CD14-positive monocyte (primary cell): ENCODE measurements around the gene ADSS1. TPM values are rescaled to one million over a fixed set of nuclear protein-coding genes. Genes with fewer than 3 reads are reported as not detected.
A peak's percentile ranks its signal among the peaks of the same experiment; 100 is the strongest.

ENCODE experiments used
- DNase-seq, 3 donors: peaks; one replicate each; pipeline ENCODE4 v3.0.0-alpha.2; 2011 to 2022
- H2AFZ ChIP-seq: 2 replicates; pipeline ENCODE4 v1.6.0; 2012; ENCODE audit warnings: mild to moderate bottlenecking, low read depth, low read length, inconsistent platforms; ENCODE audit not compliant: insufficient read depth, poor library complexity, severe bottlenecking
- H3K27ac ChIP-seq, 2 donors: 1 replicate in 1 of 2; 2 replicates in 1 of 2; pipeline ENCODE4 v1.5.1; 2012 to 2013; ENCODE audit warnings: low read length in 2 of 2, control low read depth in 1 of 2, inconsistent platforms in 1 of 2, low read depth in 1 of 2, mild to moderate bottlenecking in 1 of 2
- H3K27me3 ChIP-seq, 2 donors: one replicate each; pipeline versions ENCODE4 v1.6.0 to v1.6.1; 2011 to 2013; ENCODE audit warnings: low read length in 2 of 2; ENCODE audit not compliant: control insufficient read depth in 2 of 2, insufficient read depth in 2 of 2
- H3K36me3 ChIP-seq, 2 donors: replicated peaks in 1 of 2; 1 replicate in 1 of 2; 2 replicates in 1 of 2; pipeline versions ENCODE4 v1.5.1 to v1.6.1; 2012 to 2013; ENCODE audit warnings: low read length in 2 of 2, control low read depth in 1 of 2, inconsistent platforms in 1 of 2, mild to moderate bottlenecking in 1 of 2; ENCODE audit not compliant: insufficient read depth in 2 of 2, control insufficient read depth in 1 of 2
- H3K4me1 ChIP-seq, 2 donors: 1 replicate in 1 of 2; 2 replicates in 1 of 2; pipeline versions ENCODE4 v1.5.1 to v1.6.1; 2012 to 2013; ENCODE audit warnings: low read length in 2 of 2, control low read depth in 1 of 2, inconsistent platforms in 1 of 2, mild to moderate bottlenecking in 1 of 2, moderate library complexity in 1 of 2; ENCODE audit not compliant: insufficient read depth in 2 of 2, control insufficient read depth in 1 of 2
- H3K4me2 ChIP-seq: replicated peaks from 2 replicates; pipeline ENCODE3; 2012; ENCODE audit warnings: low read length, moderate library complexity, mild to moderate bottlenecking; ENCODE audit not compliant: poor library complexity, severe bottlenecking; ENCODE audit errors: extremely low read depth
- H3K4me3 ChIP-seq, 3 experiments: fragments of 200-600 bp in 1 of 3; sonication (generic) in 1 of 3; replicated peaks in 1 of 3; 1 replicate in 2 of 3; 2 replicates in 1 of 3; pipeline ENCODE4 v1.5.1; 2011 to 2013; ENCODE audit warnings: low read length in 3 of 3, mild to moderate bottlenecking in 3 of 3, control low read depth in 2 of 3, low read depth in 2 of 3, inconsistent platforms in 1 of 3, moderate library complexity in 1 of 3
- H3K79me2 ChIP-seq: 2 replicates; pipeline ENCODE4 v1.6.0; 2012; ENCODE audit warnings: mild to moderate bottlenecking, control low read depth, inconsistent platforms, low read length, moderate library complexity; ENCODE audit not compliant: insufficient read depth
- H3K9ac ChIP-seq: 2 replicates; pipeline ENCODE4 v1.6.0; 2017; ENCODE audit warnings: low read length, mild to moderate bottlenecking; ENCODE audit not compliant: insufficient read depth, poor library complexity, severe bottlenecking
- H3K9me3 ChIP-seq, 2 donors: replicated peaks in 1 of 2; 1 replicate in 1 of 2; 2 replicates in 1 of 2; pipeline versions ENCODE4 v1.5.1 to v1.6.1; 2012 to 2013; ENCODE audit warnings: low read length in 2 of 2, control low read depth in 1 of 2; ENCODE audit not compliant: control insufficient read depth in 1 of 2, insufficient read depth in 1 of 2
- H4K20me1 ChIP-seq: 2 replicates; pipeline ENCODE4 v1.6.0; 2012; ENCODE audit warnings: mild to moderate bottlenecking, low read length, control low read depth, moderate library complexity; ENCODE audit not compliant: insufficient read depth
- H3K27ac Mint-ChIP-seq, 7 donors: one replicate each; pipeline ENCODE4 v1.8.0; 2020; ENCODE audit warnings: mild to moderate bottlenecking in 7 of 7, mixed read lengths in 7 of 7, moderate library complexity in 6 of 7, inconsistent platforms in 2 of 7
- H3K27me3 Mint-ChIP-seq, 3 donors: one replicate each; pipeline ENCODE4 v1.8.0; 2021 to 2022; ENCODE audit warnings: low read depth in 3 of 3, mild to moderate bottlenecking in 3 of 3, mixed read lengths in 3 of 3, moderate library complexity in 3 of 3, inconsistent platforms in 1 of 3
- H3K36me3 Mint-ChIP-seq, 2 donors: one replicate each; pipeline ENCODE4 v1.8.0; 2020; ENCODE audit warnings: mixed read lengths in 2 of 2, inconsistent platforms in 1 of 2, mild to moderate bottlenecking in 1 of 2
- H3K4me1 Mint-ChIP-seq: one replicate; pipeline ENCODE4 v1.8.0; 2020; ENCODE audit warnings: mild to moderate bottlenecking, mixed read lengths
- H3K4me3 Mint-ChIP-seq, 2 donors: one replicate each; pipeline ENCODE4 v1.8.0; 2020; ENCODE audit warnings: mild to moderate bottlenecking in 2 of 2, mixed read lengths in 2 of 2, moderate library complexity in 1 of 2
- H3K9me3 Mint-ChIP-seq, 7 donors: one replicate each; pipeline ENCODE4 v1.8.0; 2020 to 2022; ENCODE audit warnings: mixed read lengths in 7 of 7, mild to moderate bottlenecking in 6 of 7, moderate library complexity in 6 of 7, inconsistent platforms in 2 of 7
- WGBS: methylation state at CpG from one replicate; pipeline ENCODE4 v1.1.5; 2013; ENCODE audit warnings: missing lambda C conversion rate; ENCODE audit not compliant: insufficient coverage; 5-methylcytosine and 5-hydroxymethylcytosine counted together
- intact Hi-C, 2 donors: fragments of 100-400 bp; cut with micrococcal nuclease; formaldehyde crosslinking; loops; one replicate each; pipeline versions ENCODE4 v1.15.0 to v1.15.1; 2023
- polyA plus RNA-seq, 3 donors: library from polyadenylated mRNA; depleted of rRNA in 1 of 3; unstranded in 2 of 3; stranded (reverse) in 1 of 3; fragments of 300-500 nt in 2 of 3; fragments of >200 nt in 1 of 3; fragmentation: Illumina TruSeq in 2 of 3; gene quantifications; 1 replicate in 2 of 3; 2 replicates in 1 of 3; pipeline ENCODE4 v1.2.3, GENCODE V29; 2012 to 2021
- TF ChIP-seq, protein P1 (sequence below): fragments of 200-600 bp; IDR thresholded peaks from one replicate; pipeline ENCODE4 v1.8.0; 2022; ENCODE audit warnings: antibody characterized with exemption, mild to moderate bottlenecking

ADSS1 gene
- polyA plus RNA-seq, 3 donors, result 0.61 to 3.7 (median 0.64) TPM

DNA sequence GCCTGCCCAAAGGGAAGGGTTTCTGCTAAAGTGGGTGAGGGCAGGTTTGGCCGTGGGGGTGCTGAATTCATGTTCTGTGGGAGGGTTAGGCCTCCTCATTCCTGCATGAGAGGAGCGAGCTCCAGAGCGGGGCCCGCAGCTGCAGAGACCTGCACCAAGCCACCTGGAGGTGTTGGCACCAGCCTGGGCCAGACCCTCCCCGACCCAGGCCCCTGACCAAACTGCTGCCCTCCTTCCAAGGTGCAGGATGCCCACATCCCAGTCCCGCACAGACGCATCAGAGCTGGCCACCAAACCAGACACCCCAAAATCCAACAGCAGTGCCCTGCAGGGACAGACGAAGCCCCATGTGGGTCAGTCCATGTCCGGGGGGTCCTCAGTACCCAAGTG is 10.6 kb downstream of the ADSS1 start:
- Histone ChIP-seq H3K9ac (no peak overlapping the region), H3K4me1 (peaks cover 12 to 13% of the 10 kb centered on the region in 2 donors), H2AFZ (no peak overlapping the region), H3K79me2 (no peaks in the 10 kb centered on the region), H3K9me3 (no peaks in the 10 kb centered on the region), H3K27me3 (no peaks in the 10 kb centered on the region), H3K4me3 (no peak overlapping the region), H4K20me1 (no peaks in the 10 kb centered on the region), H3K4me2 (no peak overlapping the region), H3K27ac (no peak overlapping the region), H3K36me3 (no peaks in the 10 kb centered on the region)
- Mint-ChIP-seq H3K4me3 (no peak overlapping the region), H3K9me3 (no peaks in the 10 kb centered on the region), H3K36me3 (no peaks in the 10 kb centered on the region), H3K27ac (no peak overlapping the region), H3K27me3 (peaks cover 0 to 5% (median 4%) of the 10 kb centered on the region in 3 donors), H3K4me1 (peaks cover 11% of the 10 kb centered on the region)
- no peak for DNase-seq
- WGBS, result 91% methylated on average over 9 of the region's 9 CpGs
- TF ChIP-seq, protein P1, sequence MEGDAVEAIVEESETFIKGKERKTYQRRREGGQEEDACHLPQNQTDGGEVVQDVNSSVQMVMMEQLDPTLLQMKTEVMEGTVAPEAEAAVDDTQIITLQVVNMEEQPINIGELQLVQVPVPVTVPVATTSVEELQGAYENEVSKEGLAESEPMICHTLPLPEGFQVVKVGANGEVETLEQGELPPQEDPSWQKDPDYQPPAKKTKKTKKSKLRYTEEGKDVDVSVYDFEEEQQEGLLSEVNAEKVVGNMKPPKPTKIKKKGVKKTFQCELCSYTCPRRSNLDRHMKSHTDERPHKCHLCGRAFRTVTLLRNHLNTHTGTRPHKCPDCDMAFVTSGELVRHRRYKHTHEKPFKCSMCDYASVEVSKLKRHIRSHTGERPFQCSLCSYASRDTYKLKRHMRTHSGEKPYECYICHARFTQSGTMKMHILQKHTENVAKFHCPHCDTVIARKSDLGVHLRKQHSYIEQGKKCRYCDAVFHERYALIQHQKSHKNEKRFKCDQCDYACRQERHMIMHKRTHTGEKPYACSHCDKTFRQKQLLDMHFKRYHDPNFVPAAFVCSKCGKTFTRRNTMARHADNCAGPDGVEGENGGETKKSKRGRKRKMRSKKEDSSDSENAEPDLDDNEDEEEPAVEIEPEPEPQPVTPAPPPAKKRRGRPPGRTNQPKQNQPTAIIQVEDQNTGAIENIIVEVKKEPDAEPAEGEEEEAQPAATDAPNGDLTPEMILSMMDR, result no peak
- intact Hi-C loops, result no loop called here

- no peaks in the 10 kb centered on the region for H3K36me3 ChIP-seq
- peak overlapping the region; percentile 51 for H3K9ac ChIP-seq
- H3K4me2 ChIP-seq, result no peak overlapping the region
- no peak overlapping the region for H2AFZ ChIP-seq
- H4K20me1 ChIP-seq, result no peaks in the 10 kb centered on the region
- peaks cover 0 to 5% (median 4%) of the 10 kb centered on the region in 3 donors for H3K27me3 Mint-ChIP-seq
- no peaks in the 10 kb centered on the region for H3K9me3 ChIP-seq
- no peak for DNase-seq
- H3K4me3 Mint-ChIP-seq, result no peak overlapping the region
- peaks cover 0 to 2% of the 10 kb centered on the region in 2 donors for H3K36me3 Mint-ChIP-seq
- H3K27me3 ChIP-seq, result no peaks in the 10 kb centered on the region
- no peaks in the 10 kb centered on the region for H3K9me3 Mint-ChIP-seq
- H3K4me3 ChIP-seq, result no peak overlapping the region
- H3K27ac ChIP-seq, result no peak overlapping the region
- H3K79me2 ChIP-seq, result no peaks in the 10 kb centered on the region
- TF ChIP-seq, protein P1, result no peak
- peaks cover 11% of the 10 kb centered on the region for H3K4me1 Mint-ChIP-seq
- H3K4me1 ChIP-seq, result peaks cover 12 to 13% of the 10 kb centered on the region in 2 donors
- intact Hi-C loops, result no loop called here
- WGBS, result 93% methylated on average over 25 of the region's 31 CpGs
- H3K27ac Mint-ChIP-seq, result no peak overlapping the region
Measured at GRCh38 chr14:104734991-104735779, 11.2 kb downstream of the ADSS1 start.
